Stomach (tissue), 4 donors: ENCODE measurements around the gene ELOVL7.

ENCODE experiments used
- CTCF ChIP-seq, 7 experiments: fragments of 450-650 bp in 4 of 7; fragments of 200-600 bp in 3 of 7; sonication (generic) in 3 of 7; IDR thresholded peaks; one replicate each; pipeline ENCODE4 v1.5.1; 2016 to 2019; ENCODE audit warnings: antibody characterized with exemption in 7 of 7, control low read depth in 2 of 7, mild to moderate bottlenecking in 1 of 7
- POLR2AphosphoS5 ChIP-seq, 3 donors: sonication (generic); formaldehyde crosslinking; IDR thresholded peaks; one replicate each; pipeline ENCODE4 v1.6.1; 2016; ENCODE audit warnings: antibody characterized with exemption in 3 of 3

GRCh38 chr5:60842871-60843385, 1.1 kb downstream of the ELOVL7 start:
- TF ChIP-seq POLR2AphosphoS5 (IDR thresholded peaks at IDR 0.05) = no peak
- no peak for TF ChIP-seq CTCF (IDR thresholded peaks at IDR 0.05)
